ENCODE results near the gene TIE1. TPM values are rescaled to one million over a fixed set of nuclear protein-coding genes. Genes with fewer than 3 reads are reported as not detected.

The TIE1 gene
- total RNA-seq, 1 experiment from 2014 or later, result not detected

GRCh38 chr1:43372172-43372571 is 71.4 kb downstream of the TIE1 start:
- TF ChIP-seq, protein P1, sequence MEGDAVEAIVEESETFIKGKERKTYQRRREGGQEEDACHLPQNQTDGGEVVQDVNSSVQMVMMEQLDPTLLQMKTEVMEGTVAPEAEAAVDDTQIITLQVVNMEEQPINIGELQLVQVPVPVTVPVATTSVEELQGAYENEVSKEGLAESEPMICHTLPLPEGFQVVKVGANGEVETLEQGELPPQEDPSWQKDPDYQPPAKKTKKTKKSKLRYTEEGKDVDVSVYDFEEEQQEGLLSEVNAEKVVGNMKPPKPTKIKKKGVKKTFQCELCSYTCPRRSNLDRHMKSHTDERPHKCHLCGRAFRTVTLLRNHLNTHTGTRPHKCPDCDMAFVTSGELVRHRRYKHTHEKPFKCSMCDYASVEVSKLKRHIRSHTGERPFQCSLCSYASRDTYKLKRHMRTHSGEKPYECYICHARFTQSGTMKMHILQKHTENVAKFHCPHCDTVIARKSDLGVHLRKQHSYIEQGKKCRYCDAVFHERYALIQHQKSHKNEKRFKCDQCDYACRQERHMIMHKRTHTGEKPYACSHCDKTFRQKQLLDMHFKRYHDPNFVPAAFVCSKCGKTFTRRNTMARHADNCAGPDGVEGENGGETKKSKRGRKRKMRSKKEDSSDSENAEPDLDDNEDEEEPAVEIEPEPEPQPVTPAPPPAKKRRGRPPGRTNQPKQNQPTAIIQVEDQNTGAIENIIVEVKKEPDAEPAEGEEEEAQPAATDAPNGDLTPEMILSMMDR (IDR thresholded peaks at IDR 0.05; ENCODE audit: insufficient read depth in 1 of 2, low read depth in 1 of 2, low read length in 1 of 2, severe bottlenecking in 1 of 2, unreplicated experiment in 1 of 2), result no peak
- DNase-seq, result no peak
- POLR2A ChIA-PET, result no interaction called here
- intact Hi-C loops (cut with micrococcal nuclease; ENCODE audit: unreplicated experiment), result no loop called here
- Mint-ChIP-seq H3K27me3 (ENCODE audit: insufficient read depth, unreplicated experiment) (no peaks in the 10 kb centered on the region), H3K9me3 (ENCODE audit: unreplicated experiment) (no peaks in the 10 kb centered on the region), H3K36me3 (ENCODE audit: insufficient read depth, unreplicated experiment) (no peaks in the 10 kb centered on the region), H3K4me3 (ENCODE audit: unreplicated experiment) (no peak overlapping the region), H3K4me1 (ENCODE audit: low read depth, unreplicated experiment) (no peaks in the 10 kb centered on the region), H3K27ac (ENCODE audit: unreplicated experiment) (no peak overlapping the region)
- Histone ChIP-seq H3K4me3 (ENCODE audit: low read depth, low read length) (no peak overlapping the region), H3K27me3 (replicated peaks; ENCODE audit: control insufficient read depth, insufficient read depth, low read length) (no peaks in the 10 kb centered on the region), H3K9me3 (no peaks in the 10 kb centered on the region), H3K4me1 (peaks cover 9% of the 10 kb centered on the region), H3K36me3 (ENCODE audit: control insufficient read depth, insufficient read depth, low read length) (no peaks in the 10 kb centered on the region)
- no TSS peak for BruUV-seq (replicated peaks)
- CTCF ChIA-PET, result no interaction called here

Small RNA genes lying within 50 kb of the gene (microRNA-seq; reads per million reads assigned to microRNA genes)
- gene MIR6734, result not detected

Other genes with a start within 250 kb of the TIE1 start
- gene EBNA1BP2, start 128.7 kb upstream of the TIE1 start, total RNA-seq (2022), result 56.3 and 61.6 TPM in 2 replicates
- gene CFAP57, start 128.7 kb upstream of the TIE1 start, total RNA-seq (2022), result 0.23 and 0.35 TPM in 2 replicates
- gene TMEM125, start 31.0 kb upstream of the TIE1 start, total RNA-seq (2022), result 22.8 and 25.9 TPM in 2 replicates
- gene C1orf210, start 15.4 kb upstream of the TIE1 start, total RNA-seq (2022), result 7.8 and 9.6 TPM in 2 replicates
- gene MPL, start 36.8 kb downstream of the TIE1 start, total RNA-seq (2022), result 0.49 TPM in 1 of 2 replicates, not detected in the other
- 123 and 125 TPM in 2 replicates for gene CDC20, start 58.0 kb downstream of the TIE1 start, total RNA-seq (2022)
- 66.8 and 67.1 TPM in 2 replicates for gene ELOVL1, start 67.0 kb downstream of the TIE1 start, total RNA-seq (2022)
- gene MED8, start 88.8 kb downstream of the TIE1 start, total RNA-seq (2022), result 33.3 and 35.8 TPM in 2 replicates
- gene SZT2, start 88.9 kb downstream of the TIE1 start, total RNA-seq (2022), result 29.0 and 31.6 TPM in 2 replicates
- 34.5 and 35.4 TPM in 2 replicates for gene HYI, start 152.9 kb downstream of the TIE1 start, total RNA-seq (2022)
- gene PTPRF, start 229.9 kb downstream of the TIE1 start, total RNA-seq (2022), result 158 TPM in 2 replicates